Transverse colon (tissue), 4 donors: ENCODE measurements around the gene SEC24A.

Experiments used
- EP300 ChIP-seq: sonication (generic); formaldehyde crosslinking; IDR thresholded peaks from one replicate; pipeline ENCODE4 v1.6.1; 2017; ENCODE audit warnings: antibody characterized with exemption, low read depth
- POLR2A ChIP-seq: fragments of 450-650 bp; IDR thresholded peaks from one replicate; pipeline ENCODE4 v1.6.1; 2016; ENCODE audit warnings: antibody characterized with exemption, mild to moderate bottlenecking, moderate library complexity
- POLR2AphosphoS5 ChIP-seq, 3 donors: sonication (generic); formaldehyde crosslinking; IDR thresholded peaks; one replicate each; pipeline ENCODE4 v1.6.1; 2016; ENCODE audit warnings: antibody characterized with exemption in 3 of 3
- TF ChIP-seq, protein P1 (sequence below), 5 experiments: fragments of 200-600 bp in 3 of 5; fragments of 450-650 bp in 2 of 5; sonication (generic) in 3 of 5; IDR thresholded peaks; 1 replicate in 2 of 5; 2 replicates in 3 of 5; pipeline ENCODE4 v1.5.1; 2016 to 2017; ENCODE audit warnings: antibody characterized with exemption in 5 of 5, inconsistent platforms in 3 of 5, mild to moderate bottlenecking in 2 of 5, moderate library complexity in 1 of 5

DNA sequence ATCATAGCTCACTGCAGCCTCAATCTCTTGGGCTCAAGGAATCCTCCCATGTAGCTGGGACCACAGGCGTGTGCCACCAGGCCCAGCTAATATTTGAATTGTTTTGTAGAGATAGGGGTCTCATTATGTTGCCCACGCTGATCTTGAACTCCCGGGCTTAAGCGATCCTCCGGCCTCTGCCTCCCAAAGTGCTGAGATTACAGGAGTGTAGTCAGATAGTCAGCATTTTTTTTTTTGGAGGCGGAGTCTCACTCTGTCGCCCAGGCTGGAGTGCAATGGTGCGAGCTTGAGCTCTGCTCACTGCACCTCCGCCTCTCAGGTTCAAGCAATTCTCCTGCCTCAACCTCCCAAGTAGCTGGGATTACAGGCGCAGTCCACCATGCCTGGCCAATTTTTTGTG lies 14.4 kb upstream of the SEC24A start:
- TF ChIP-seq, protein P1, sequence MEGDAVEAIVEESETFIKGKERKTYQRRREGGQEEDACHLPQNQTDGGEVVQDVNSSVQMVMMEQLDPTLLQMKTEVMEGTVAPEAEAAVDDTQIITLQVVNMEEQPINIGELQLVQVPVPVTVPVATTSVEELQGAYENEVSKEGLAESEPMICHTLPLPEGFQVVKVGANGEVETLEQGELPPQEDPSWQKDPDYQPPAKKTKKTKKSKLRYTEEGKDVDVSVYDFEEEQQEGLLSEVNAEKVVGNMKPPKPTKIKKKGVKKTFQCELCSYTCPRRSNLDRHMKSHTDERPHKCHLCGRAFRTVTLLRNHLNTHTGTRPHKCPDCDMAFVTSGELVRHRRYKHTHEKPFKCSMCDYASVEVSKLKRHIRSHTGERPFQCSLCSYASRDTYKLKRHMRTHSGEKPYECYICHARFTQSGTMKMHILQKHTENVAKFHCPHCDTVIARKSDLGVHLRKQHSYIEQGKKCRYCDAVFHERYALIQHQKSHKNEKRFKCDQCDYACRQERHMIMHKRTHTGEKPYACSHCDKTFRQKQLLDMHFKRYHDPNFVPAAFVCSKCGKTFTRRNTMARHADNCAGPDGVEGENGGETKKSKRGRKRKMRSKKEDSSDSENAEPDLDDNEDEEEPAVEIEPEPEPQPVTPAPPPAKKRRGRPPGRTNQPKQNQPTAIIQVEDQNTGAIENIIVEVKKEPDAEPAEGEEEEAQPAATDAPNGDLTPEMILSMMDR (IDR thresholded peaks at IDR 0.05) = no peak
- TF ChIP-seq POLR2A (no peak), EP300 (no peak), POLR2AphosphoS5 (IDR thresholded peaks at IDR 0.05) (no peak)
